WTC11 (cell line): Measurements from ENCODE around the gene MICAL2. TPM values are rescaled to one million over a fixed set of nuclear protein-coding genes. Genes with fewer than 3 reads are reported as not detected.

Experiments used
- ATAC-seq: fragments of 200-7000 bp; cut with Tn5 transposase; 2 replicates; pipeline ENCODE4 v1.10.0; 2021; ENCODE audit warnings: mild to moderate bottlenecking, moderate library complexity
- CTCF ChIA-PET: fragments of 300-600 bp; sonication (Branson Sonifier 250); formaldehyde crosslinking; loops from one replicate; lab custom pipeline; 2021; ENCODE audit warnings: antibody characterized with exemption; lab: Charles Lee
- POLR2A ChIA-PET: fragments of 350-600 bp; sonication (Branson Sonifier 250); formaldehyde crosslinking; loops from one replicate; lab custom pipeline; 2021; ENCODE audit warnings: antibody characterized with exemption; lab: Charles Lee
- DNase-seq: peaks from one replicate; pipeline ENCODE4 v3.0.0; 2021; ENCODE audit warnings: low spot score
- H3K27ac Mint-ChIP-seq: 2 replicates; pipeline ENCODE4 v1.8.0; 2021; ENCODE audit warnings: mixed read lengths
- H3K27me3 Mint-ChIP-seq: 2 replicates; pipeline ENCODE4 v1.8.0; 2021; ENCODE audit warnings: low read depth, mild to moderate bottlenecking, moderate library complexity, mixed read lengths
- H3K36me3 Mint-ChIP-seq: 2 replicates; pipeline ENCODE4 v1.8.0; 2021; ENCODE audit warnings: mixed read lengths
- H3K4me1 Mint-ChIP-seq: 2 replicates; pipeline ENCODE4 v1.8.0; 2022; ENCODE audit warnings: mixed read lengths
- H3K4me3 Mint-ChIP-seq: 2 replicates; pipeline ENCODE4 v1.8.0; 2021; ENCODE audit warnings: mild to moderate bottlenecking, moderate library complexity, mixed read lengths
- H3K9me3 Mint-ChIP-seq: 2 replicates; pipeline ENCODE4 v1.8.0; 2021; ENCODE audit warnings: mixed read lengths
- CREB1 ChIP-seq: sonication (generic); formaldehyde crosslinking; IDR thresholded peaks from 2 replicates; pipeline ENCODE4 v1.8.0; 2023; ENCODE audit warnings: mild to moderate bottlenecking, missing genetic modification reagents
- CREM ChIP-seq: sonication (generic); formaldehyde crosslinking; IDR thresholded peaks from 2 replicates; pipeline ENCODE4 v1.8.1; 2022; ENCODE audit warnings: mild to moderate bottlenecking, missing genetic modification reagents, moderate library complexity
- E2F5 ChIP-seq: sonication (generic); formaldehyde crosslinking; IDR thresholded peaks from 2 replicates; pipeline ENCODE4 v1.8.1; 2022; ENCODE audit warnings: mild to moderate bottlenecking, moderate library complexity, missing genetic modification reagents
- ELF4 ChIP-seq: sonication (generic); formaldehyde crosslinking; IDR thresholded peaks from 2 replicates; pipeline ENCODE4 v1.8.1; 2022; ENCODE audit warnings: low read depth, mild to moderate bottlenecking, moderate library complexity, missing genetic modification reagents
- HMGXB4 ChIP-seq: sonication (generic); formaldehyde crosslinking; IDR thresholded peaks from 2 replicates; pipeline ENCODE4 v1.8.1; 2023; ENCODE audit warnings: mild to moderate bottlenecking, moderate library complexity, missing genetic modification reagents
- JUN ChIP-seq: sonication (generic); formaldehyde crosslinking; IDR thresholded peaks from 2 replicates; pipeline ENCODE4 v1.8.0; 2023; ENCODE audit warnings: mild to moderate bottlenecking, missing genetic modification reagents
- SMAD3 ChIP-seq: sonication (generic); formaldehyde crosslinking; IDR thresholded peaks from 2 replicates; pipeline ENCODE4 v1.8.0; 2022; ENCODE audit warnings: missing genetic modification reagents, mild to moderate bottlenecking, borderline replicate concordance
- USF1 ChIP-seq: sonication (generic); formaldehyde crosslinking; IDR thresholded peaks from 2 replicates; pipeline ENCODE4 v1.8.0; 2022; ENCODE audit warnings: mild to moderate bottlenecking, missing genetic modification reagents
- ZMAT4 ChIP-seq: fragments of 250-450 bp; sonication (Bioruptor Pico); IDR thresholded peaks from 2 replicates; pipeline ENCODE4 v1.9.0; 2021; ENCODE audit warnings: mild to moderate bottlenecking
- ZNF232 ChIP-seq: sonication (generic); formaldehyde crosslinking; IDR thresholded peaks from 2 replicates; pipeline ENCODE4 v1.8.0; 2022; ENCODE audit warnings: mild to moderate bottlenecking, missing genetic modification reagents
- ZNF416 ChIP-seq: fragments of 250-450 bp; sonication (Bioruptor Pico); IDR thresholded peaks from 2 replicates; pipeline ENCODE4 v1.9.0; 2021; ENCODE audit warnings: mild to moderate bottlenecking, inconsistent platforms
- total RNA-seq: library from RNA; stranded (reverse); gene quantifications from 3 replicates; pipeline ENCODE4 v1.2.3, GENCODE V29; 2021
- TF ChIP-seq, protein P1 (sequence below): sonication (generic); formaldehyde crosslinking; IDR thresholded peaks from 2 replicates; pipeline ENCODE4 v1.8.0; 2022; ENCODE audit warnings: mild to moderate bottlenecking, missing genetic modification reagents
- TF ChIP-seq, protein P2 (sequence below): fragments of 250-450 bp; sonication (Bioruptor Pico); conservative IDR thresholded peaks from 2 replicates; pipeline ENCODE4 v1.9.0; 2021; ENCODE audit warnings: mild to moderate bottlenecking
- TF ChIP-seq, protein P3 (sequence below): sonication (generic); formaldehyde crosslinking; conservative IDR thresholded peaks from 2 replicates; pipeline ENCODE4 v1.8.1; 2023; ENCODE audit warnings: mild to moderate bottlenecking, low read depth, missing genetic modification reagents, moderate library complexity
- TF ChIP-seq, protein P4 (sequence below): sonication (generic); formaldehyde crosslinking; IDR thresholded peaks from 2 replicates; pipeline ENCODE4 v1.8.1; 2023; ENCODE audit warnings: mild to moderate bottlenecking, missing genetic modification reagents, borderline replicate concordance
- TF ChIP-seq, protein P5 (sequence below): sonication (generic); formaldehyde crosslinking; IDR thresholded peaks from 2 replicates; pipeline ENCODE4 v1.8.0; 2022; ENCODE audit warnings: missing genetic modification reagents
- TF ChIP-seq, protein P6 (sequence below): sonication (generic); formaldehyde crosslinking; IDR thresholded peaks from 2 replicates; pipeline ENCODE4 v1.8.1; 2022; ENCODE audit warnings: mild to moderate bottlenecking, missing genetic modification reagents, moderate library complexity, borderline replicate concordance

The MICAL2 gene
- total RNA-seq, 1 experiment from 2014 or later = 3.1 TPM

DNA sequence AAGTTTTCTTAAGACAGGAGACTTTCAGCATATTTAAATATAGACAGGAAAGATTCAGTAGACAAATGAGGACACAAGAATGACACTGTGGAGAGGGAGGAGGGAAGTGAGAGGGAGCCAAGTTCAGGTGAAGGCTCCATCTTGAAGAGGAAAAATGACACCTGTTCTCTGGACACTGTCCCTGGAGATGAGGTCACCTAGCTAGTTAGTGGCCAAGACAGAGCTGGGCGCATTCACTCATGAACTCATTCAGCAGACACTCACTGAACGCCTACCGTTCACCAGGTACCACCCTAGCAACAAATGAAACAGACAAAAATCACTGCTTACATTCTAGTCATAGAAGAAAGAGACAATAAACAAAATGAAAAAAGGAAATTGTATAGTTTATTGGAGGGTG, 163.7 kb downstream of the MICAL2 start (continued):
- no peak for TF ChIP-seq SMAD3 (CRISPR knock-in tag)

- no peak for DNase-seq
- CTCF ChIA-PET = no interaction called here
- no peak for ATAC-seq
- Mint-ChIP-seq H3K27ac (no peak overlapping the region), H3K27me3 (no peaks in the 10 kb centered on the region), H3K36me3 (no peaks in the 10 kb centered on the region), H3K4me3 (no peak overlapping the region), H3K9me3 (no peaks in the 10 kb centered on the region), H3K4me1 (no peaks in the 10 kb centered on the region)
- POLR2A ChIA-PET = no interaction called here
- no peak for TF ChIP-seq CREB1 (CRISPR knock-in tag)
- TF ChIP-seq, protein P1, sequence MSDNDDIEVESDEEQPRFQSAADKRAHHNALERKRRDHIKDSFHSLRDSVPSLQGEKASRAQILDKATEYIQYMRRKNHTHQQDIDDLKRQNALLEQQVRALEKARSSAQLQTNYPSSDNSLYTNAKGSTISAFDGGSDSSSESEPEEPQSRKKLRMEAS = no peak
- TF ChIP-seq HMGXB4 (CRISPR knock-in tag) = no peak
- TF ChIP-seq, protein P2, sequence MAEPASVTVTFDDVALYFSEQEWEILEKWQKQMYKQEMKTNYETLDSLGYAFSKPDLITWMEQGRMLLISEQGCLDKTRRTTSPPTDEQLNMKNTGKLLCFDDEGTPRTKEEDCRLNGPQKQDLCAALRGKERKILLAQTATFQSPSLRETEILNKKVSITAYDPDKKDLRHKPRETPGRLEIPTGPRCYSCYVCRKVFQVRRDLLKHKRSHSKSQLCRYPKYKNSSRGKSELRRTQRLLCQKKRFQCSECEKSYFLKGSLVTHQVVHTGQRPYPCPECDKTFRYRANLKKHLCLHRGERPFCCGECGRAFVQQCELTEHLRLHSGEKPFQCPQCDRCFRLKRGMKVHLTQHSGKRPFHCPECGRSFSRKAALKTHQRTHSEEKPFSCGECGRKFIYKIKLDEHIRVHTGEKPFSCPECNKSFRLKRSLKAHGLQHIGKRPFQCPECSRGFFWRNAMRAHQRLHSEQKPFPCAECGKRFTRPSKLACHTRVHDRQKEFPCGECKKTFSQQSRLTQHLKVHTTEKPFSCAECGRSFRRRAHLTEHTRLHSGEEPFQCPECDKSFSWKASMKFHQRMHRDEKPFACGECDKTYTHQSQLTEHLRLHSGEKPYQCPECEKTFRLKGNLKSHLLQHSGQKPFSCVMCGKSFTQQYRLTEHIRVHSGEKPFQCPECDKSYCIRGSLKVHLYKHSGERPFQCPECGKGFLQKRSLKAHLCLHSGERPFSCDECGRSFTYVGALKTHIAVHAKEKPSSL (CRISPR knock-in tag) = no peak
- TF ChIP-seq, protein P3, sequence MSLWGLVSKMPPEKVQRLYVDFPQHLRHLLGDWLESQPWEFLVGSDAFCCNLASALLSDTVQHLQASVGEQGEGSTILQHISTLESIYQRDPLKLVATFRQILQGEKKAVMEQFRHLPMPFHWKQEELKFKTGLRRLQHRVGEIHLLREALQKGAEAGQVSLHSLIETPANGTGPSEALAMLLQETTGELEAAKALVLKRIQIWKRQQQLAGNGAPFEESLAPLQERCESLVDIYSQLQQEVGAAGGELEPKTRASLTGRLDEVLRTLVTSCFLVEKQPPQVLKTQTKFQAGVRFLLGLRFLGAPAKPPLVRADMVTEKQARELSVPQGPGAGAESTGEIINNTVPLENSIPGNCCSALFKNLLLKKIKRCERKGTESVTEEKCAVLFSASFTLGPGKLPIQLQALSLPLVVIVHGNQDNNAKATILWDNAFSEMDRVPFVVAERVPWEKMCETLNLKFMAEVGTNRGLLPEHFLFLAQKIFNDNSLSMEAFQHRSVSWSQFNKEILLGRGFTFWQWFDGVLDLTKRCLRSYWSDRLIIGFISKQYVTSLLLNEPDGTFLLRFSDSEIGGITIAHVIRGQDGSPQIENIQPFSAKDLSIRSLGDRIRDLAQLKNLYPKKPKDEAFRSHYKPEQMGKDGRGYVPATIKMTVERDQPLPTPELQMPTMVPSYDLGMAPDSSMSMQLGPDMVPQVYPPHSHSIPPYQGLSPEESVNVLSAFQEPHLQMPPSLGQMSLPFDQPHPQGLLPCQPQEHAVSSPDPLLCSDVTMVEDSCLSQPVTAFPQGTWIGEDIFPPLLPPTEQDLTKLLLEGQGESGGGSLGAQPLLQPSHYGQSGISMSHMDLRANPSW (CRISPR knock-in tag) = no peak
- TF ChIP-seq, protein P4, sequence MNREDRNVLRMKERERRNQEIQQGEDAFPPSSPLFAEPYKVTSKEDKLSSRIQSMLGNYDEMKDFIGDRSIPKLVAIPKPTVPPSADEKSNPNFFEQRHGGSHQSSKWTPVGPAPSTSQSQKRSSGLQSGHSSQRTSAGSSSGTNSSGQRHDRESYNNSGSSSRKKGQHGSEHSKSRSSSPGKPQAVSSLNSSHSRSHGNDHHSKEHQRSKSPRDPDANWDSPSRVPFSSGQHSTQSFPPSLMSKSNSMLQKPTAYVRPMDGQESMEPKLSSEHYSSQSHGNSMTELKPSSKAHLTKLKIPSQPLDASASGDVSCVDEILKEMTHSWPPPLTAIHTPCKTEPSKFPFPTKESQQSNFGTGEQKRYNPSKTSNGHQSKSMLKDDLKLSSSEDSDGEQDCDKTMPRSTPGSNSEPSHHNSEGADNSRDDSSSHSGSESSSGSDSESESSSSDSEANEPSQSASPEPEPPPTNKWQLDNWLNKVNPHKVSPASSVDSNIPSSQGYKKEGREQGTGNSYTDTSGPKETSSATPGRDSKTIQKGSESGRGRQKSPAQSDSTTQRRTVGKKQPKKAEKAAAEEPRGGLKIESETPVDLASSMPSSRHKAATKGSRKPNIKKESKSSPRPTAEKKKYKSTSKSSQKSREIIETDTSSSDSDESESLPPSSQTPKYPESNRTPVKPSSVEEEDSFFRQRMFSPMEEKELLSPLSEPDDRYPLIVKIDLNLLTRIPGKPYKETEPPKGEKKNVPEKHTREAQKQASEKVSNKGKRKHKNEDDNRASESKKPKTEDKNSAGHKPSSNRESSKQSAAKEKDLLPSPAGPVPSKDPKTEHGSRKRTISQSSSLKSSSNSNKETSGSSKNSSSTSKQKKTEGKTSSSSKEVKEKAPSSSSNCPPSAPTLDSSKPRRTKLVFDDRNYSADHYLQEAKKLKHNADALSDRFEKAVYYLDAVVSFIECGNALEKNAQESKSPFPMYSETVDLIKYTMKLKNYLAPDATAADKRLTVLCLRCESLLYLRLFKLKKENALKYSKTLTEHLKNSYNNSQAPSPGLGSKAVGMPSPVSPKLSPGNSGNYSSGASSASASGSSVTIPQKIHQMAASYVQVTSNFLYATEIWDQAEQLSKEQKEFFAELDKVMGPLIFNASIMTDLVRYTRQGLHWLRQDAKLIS (CRISPR knock-in tag) = no peak
- TF ChIP-seq CREM (CRISPR knock-in tag) = no peak
- no peak for TF ChIP-seq ZNF416 (CRISPR knock-in tag)
- TF ChIP-seq ZNF232 (CRISPR knock-in tag) = no peak
- TF ChIP-seq, protein P5, sequence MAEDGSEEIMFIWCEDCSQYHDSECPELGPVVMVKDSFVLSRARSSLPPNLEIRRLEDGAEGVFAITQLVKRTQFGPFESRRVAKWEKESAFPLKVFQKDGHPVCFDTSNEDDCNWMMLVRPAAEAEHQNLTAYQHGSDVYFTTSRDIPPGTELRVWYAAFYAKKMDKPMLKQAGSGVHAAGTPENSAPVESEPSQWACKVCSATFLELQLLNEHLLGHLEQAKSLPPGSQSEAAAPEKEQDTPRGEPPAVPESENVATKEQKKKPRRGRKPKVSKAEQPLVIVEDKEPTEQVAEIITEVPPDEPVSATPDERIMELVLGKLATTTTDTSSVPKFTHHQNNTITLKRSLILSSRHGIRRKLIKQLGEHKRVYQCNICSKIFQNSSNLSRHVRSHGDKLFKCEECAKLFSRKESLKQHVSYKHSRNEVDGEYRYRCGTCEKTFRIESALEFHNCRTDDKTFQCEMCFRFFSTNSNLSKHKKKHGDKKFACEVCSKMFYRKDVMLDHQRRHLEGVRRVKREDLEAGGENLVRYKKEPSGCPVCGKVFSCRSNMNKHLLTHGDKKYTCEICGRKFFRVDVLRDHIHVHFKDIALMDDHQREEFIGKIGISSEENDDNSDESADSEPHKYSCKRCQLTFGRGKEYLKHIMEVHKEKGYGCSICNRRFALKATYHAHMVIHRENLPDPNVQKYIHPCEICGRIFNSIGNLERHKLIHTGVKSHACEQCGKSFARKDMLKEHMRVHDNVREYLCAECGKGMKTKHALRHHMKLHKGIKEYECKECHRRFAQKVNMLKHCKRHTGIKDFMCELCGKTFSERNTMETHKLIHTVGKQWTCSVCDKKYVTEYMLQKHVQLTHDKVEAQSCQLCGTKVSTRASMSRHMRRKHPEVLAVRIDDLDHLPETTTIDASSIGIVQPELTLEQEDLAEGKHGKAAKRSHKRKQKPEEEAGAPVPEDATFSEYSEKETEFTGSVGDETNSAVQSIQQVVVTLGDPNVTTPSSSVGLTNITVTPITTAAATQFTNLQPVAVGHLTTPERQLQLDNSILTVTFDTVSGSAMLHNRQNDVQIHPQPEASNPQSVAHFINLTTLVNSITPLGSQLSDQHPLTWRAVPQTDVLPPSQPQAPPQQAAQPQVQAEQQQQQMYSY (CRISPR knock-in tag) = no peak
- no peak for TF ChIP-seq USF1 (CRISPR knock-in tag)
- TF ChIP-seq E2F5 (CRISPR knock-in tag) = no peak
- TF ChIP-seq, protein P6, sequence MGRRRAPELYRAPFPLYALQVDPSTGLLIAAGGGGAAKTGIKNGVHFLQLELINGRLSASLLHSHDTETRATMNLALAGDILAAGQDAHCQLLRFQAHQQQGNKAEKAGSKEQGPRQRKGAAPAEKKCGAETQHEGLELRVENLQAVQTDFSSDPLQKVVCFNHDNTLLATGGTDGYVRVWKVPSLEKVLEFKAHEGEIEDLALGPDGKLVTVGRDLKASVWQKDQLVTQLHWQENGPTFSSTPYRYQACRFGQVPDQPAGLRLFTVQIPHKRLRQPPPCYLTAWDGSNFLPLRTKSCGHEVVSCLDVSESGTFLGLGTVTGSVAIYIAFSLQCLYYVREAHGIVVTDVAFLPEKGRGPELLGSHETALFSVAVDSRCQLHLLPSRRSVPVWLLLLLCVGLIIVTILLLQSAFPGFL = no peak
- no peak for TF ChIP-seq ZMAT4 (CRISPR knock-in tag)
- no peak for TF ChIP-seq JUN (CRISPR knock-in tag)
- TF ChIP-seq ELF4 (CRISPR knock-in tag) = no peak
These were observed 164.3 kb downstream of the MICAL2 start for GRCh38 chr11:12274558-12275197.
